Transverse colon (tissue), 4 donors: Measurements from ENCODE around the gene RNF4. TPM values are rescaled to one million over a fixed set of nuclear protein-coding genes. Genes with fewer than 3 reads are reported as not detected.

ENCODE experiments used
- DNase-seq: peaks from one replicate; pipeline ENCODE4 v3.0.0-alpha.2; 2019
- H3K27ac ChIP-seq, 4 donors: fragments of 200-600 bp; sonication (generic); 2 replicates each; pipeline ENCODE4 v1.5.1; 2016 to 2018; ENCODE audit warnings: inconsistent platforms in 4 of 4
- H3K27me3 ChIP-seq: fragments of 200-600 bp; sonication (generic); 2 replicates; pipeline ENCODE4 v1.5.1; 2017; ENCODE audit warnings: inconsistent platforms
- H3K36me3 ChIP-seq, 4 donors: fragments of 200-600 bp; sonication (generic); 2 replicates each; pipeline ENCODE4 v1.5.1; 2017 to 2019; ENCODE audit warnings: inconsistent platforms in 4 of 4
- H3K4me1 ChIP-seq, 4 donors: fragments of 200-600 bp; sonication (generic); 2 replicates each; pipeline ENCODE4 v1.5.1; 2017 to 2020; ENCODE audit warnings: inconsistent platforms in 4 of 4
- H3K4me3 ChIP-seq, 4 donors: fragments of 200-600 bp; sonication (generic); 1 replicate in 1 of 4; 2 replicates in 3 of 4; pipeline versions ENCODE4 v1.5.1 to v1.6.1; 2017 to 2019; ENCODE audit warnings: inconsistent platforms in 4 of 4
- H3K9me3 ChIP-seq, 2 donors: fragments of 200-600 bp; sonication (generic); 2 replicates each; pipeline ENCODE4 v1.5.1; 2017 to 2019; ENCODE audit warnings: inconsistent platforms in 2 of 2
- CTCF ChIP-seq, 5 experiments: fragments of 200-600 bp in 3 of 5; fragments of 450-650 bp in 2 of 5; sonication (generic) in 3 of 5; IDR thresholded peaks; 1 replicate in 2 of 5; 2 replicates in 3 of 5; pipeline ENCODE4 v1.5.1; 2016 to 2017; ENCODE audit warnings: antibody characterized with exemption in 5 of 5, inconsistent platforms in 3 of 5, mild to moderate bottlenecking in 2 of 5, moderate library complexity in 1 of 5
- EP300 ChIP-seq: sonication (generic); formaldehyde crosslinking; IDR thresholded peaks from one replicate; pipeline ENCODE4 v1.6.1; 2017; ENCODE audit warnings: antibody characterized with exemption, low read depth
- POLR2A ChIP-seq: fragments of 450-650 bp; IDR thresholded peaks from one replicate; pipeline ENCODE4 v1.6.1; 2016; ENCODE audit warnings: antibody characterized with exemption, mild to moderate bottlenecking, moderate library complexity
- POLR2AphosphoS5 ChIP-seq, 3 donors: sonication (generic); formaldehyde crosslinking; IDR thresholded peaks; one replicate each; pipeline ENCODE4 v1.6.1; 2016; ENCODE audit warnings: antibody characterized with exemption in 3 of 3
- WGBS, 2 donors: methylation state at CpG; one replicate each; pipeline ENCODE4 v1.1.5; 2018; ENCODE audit warnings: low coverage in 1 of 2; 5-methylcytosine and 5-hydroxymethylcytosine counted together
- in situ Hi-C, 4 donors: fragments of 200-750 bp; cut with MboI; loops; one replicate each; pipeline versions ENCODE4 v1.15.0 to v1.15.1; 2017; ENCODE audit warnings: low sequenced_read_pairs in 3 of 4, low pct_ligation_motif_present in 1 of 4, low pct_unique_long_range_greater_than_20kb in 1 of 4
- intact Hi-C: fragments of 100-400 bp; cut with DNase I; formaldehyde crosslinking; loops from one replicate; pipeline ENCODE4 v1.15.1; 2023; ENCODE audit warnings: low total_unique reads
- total RNA-seq, 4 donors: library from RNA; depleted of rRNA; stranded (reverse); fragments of >200 nt; gene quantifications; one replicate each; pipeline ENCODE4 v1.1.0, GENCODE V29; 2016

RNF4 gene
- total RNA-seq, 4 donors from 2014 or later: 20.9 to 50.5 (median 35.8) TPM

- Histone ChIP-seq H3K4me1 (peaks cover 4 to 12% (median 9%) of the 10 kb centered on the region in 4 donors), H3K4me3 (no peak overlapping the region), H3K36me3 (no peaks in the 10 kb centered on the region), H3K9me3 (no peaks in the 10 kb centered on the region), H3K27ac (no peak overlapping the region), H3K27me3 (no peaks in the 10 kb centered on the region)
- intact Hi-C loops: no loop called here
- in situ Hi-C loops: loop anchor here in 1 of 4 donors (25.0 kb wide), 1 partner anchor 222 kb away; the partner anchor contains the start of genes HAUS3 and POLN
- 91% methylated on average over 19 of the region's 19 CpGs; no CpG with 5 or more reads in 1 of the 2 donors for WGBS, 2 donors
- no peak for DNase-seq
- TF ChIP-seq POLR2A: no peak
- TF ChIP-seq EP300: no peak
- no peak for TF ChIP-seq CTCF (IDR thresholded peaks at IDR 0.05)
- TF ChIP-seq POLR2AphosphoS5 (IDR thresholded peaks at IDR 0.05): no peak
Observed at GRCh38 chr4:2459589-2460349, 9.1 kb upstream of the RNF4 start.

GRCh38 chr4:2461246-2461960 is 7.5 kb upstream of the RNF4 start:
- TF ChIP-seq EP300: no peak
- TF ChIP-seq CTCF (IDR thresholded peaks at IDR 0.05): no peak
- no peak for TF ChIP-seq POLR2AphosphoS5 (IDR thresholded peaks at IDR 0.05)
- TF ChIP-seq POLR2A: no peak
- in situ Hi-C loops: loop anchor here in 1 of 4 donors (25.0 kb wide), 1 partner anchor 224 kb away; the partner anchor contains the start of genes HAUS3 and POLN

GRCh38 chr4:2462218-2462991 is 6.5 kb upstream of the RNF4 start:
- WGBS, 2 donors: 9% methylated on average over 56 of the region's 99 CpGs; no CpG with 5 or more reads in 1 of the 2 donors
- intact Hi-C loops: no loop called here

More at GRCh38 chr4:2461246-2461960, 7.5 kb upstream of the RNF4 start:
- H3K27me3 ChIP-seq: no peaks in the 10 kb centered on the region
- 87% methylated on average over 15 of the region's 15 CpGs; no CpG with 5 or more reads in 1 of the 2 donors for WGBS, 2 donors
- intact Hi-C loops: no loop called here
- peaks cover 4 to 12% (median 9%) of the 10 kb centered on the region in 4 donors for H3K4me1 ChIP-seq
- no peak for DNase-seq
- no peaks in the 10 kb centered on the region for H3K9me3 ChIP-seq
- H3K27ac ChIP-seq: no peak overlapping the region
- H3K4me3 ChIP-seq: no peak overlapping the region
- no peaks in the 10 kb centered on the region for H3K36me3 ChIP-seq

More at GRCh38 chr4:2462218-2462991, 6.5 kb upstream of the RNF4 start:
- H3K36me3 ChIP-seq: no peaks in the 10 kb centered on the region
- in situ Hi-C loops: loop anchor here in 1 of 4 donors (25.0 kb wide), 1 partner anchor 225 kb away; the partner anchor contains the start of genes HAUS3 and POLN
- H3K9me3 ChIP-seq: no peaks in the 10 kb centered on the region
- TF ChIP-seq POLR2A (no peak), CTCF (IDR thresholded peaks at IDR 0.05) (peak in 4 of 5 experiments; percentile 26 to 60 (median 42))
- peaks cover 4 to 15% (median 9%) of the 10 kb centered on the region in 4 donors for H3K4me1 ChIP-seq
- H3K27ac ChIP-seq: peak overlapping the region; percentile 16 to 79 (median 70)
- peak; percentile 66 for DNase-seq
- no peaks in the 10 kb centered on the region for H3K27me3 ChIP-seq
- peak overlapping the region; percentile 12 to 62 (median 48) for H3K4me3 ChIP-seq
